CD14-positive monocyte (primary cell): Measurements from ENCODE around the gene EFCAB5. TPM values are rescaled to one million over a fixed set of nuclear protein-coding genes. Genes with fewer than 3 reads are reported as not detected.
"Not testable (repeated sequence)": the region's sequence is repeated elsewhere in the genome, so short reads cannot be mapped to it uniquely, and the experiment has no call there.

ENCODE experiments used
- DNase-seq, 3 donors: peaks; one replicate each; pipeline ENCODE4 v3.0.0-alpha.2; 2011 to 2022
- H2AFZ ChIP-seq: 2 replicates; pipeline ENCODE4 v1.6.0; 2012; ENCODE audit warnings: mild to moderate bottlenecking, low read depth, low read length, inconsistent platforms; ENCODE audit not compliant: insufficient read depth, poor library complexity, severe bottlenecking
- H3K27ac ChIP-seq, 2 donors: 1 replicate in 1 of 2; 2 replicates in 1 of 2; pipeline ENCODE4 v1.5.1; 2012 to 2013; ENCODE audit warnings: low read length in 2 of 2, control low read depth in 1 of 2, inconsistent platforms in 1 of 2, low read depth in 1 of 2, mild to moderate bottlenecking in 1 of 2
- H3K27me3 ChIP-seq, 2 donors: one replicate each; pipeline versions ENCODE4 v1.6.0 to v1.6.1; 2011 to 2013; ENCODE audit warnings: low read length in 2 of 2; ENCODE audit not compliant: control insufficient read depth in 2 of 2, insufficient read depth in 2 of 2
- H3K36me3 ChIP-seq, 2 donors: replicated peaks in 1 of 2; 1 replicate in 1 of 2; 2 replicates in 1 of 2; pipeline versions ENCODE4 v1.5.1 to v1.6.1; 2012 to 2013; ENCODE audit warnings: low read length in 2 of 2, control low read depth in 1 of 2, inconsistent platforms in 1 of 2, mild to moderate bottlenecking in 1 of 2; ENCODE audit not compliant: insufficient read depth in 2 of 2, control insufficient read depth in 1 of 2
- H3K4me1 ChIP-seq, 2 donors: 1 replicate in 1 of 2; 2 replicates in 1 of 2; pipeline versions ENCODE4 v1.5.1 to v1.6.1; 2012 to 2013; ENCODE audit warnings: low read length in 2 of 2, control low read depth in 1 of 2, inconsistent platforms in 1 of 2, mild to moderate bottlenecking in 1 of 2, moderate library complexity in 1 of 2; ENCODE audit not compliant: insufficient read depth in 2 of 2, control insufficient read depth in 1 of 2
- H3K4me2 ChIP-seq: replicated peaks from 2 replicates; pipeline ENCODE3; 2012; ENCODE audit warnings: low read length, moderate library complexity, mild to moderate bottlenecking; ENCODE audit not compliant: poor library complexity, severe bottlenecking; ENCODE audit errors: extremely low read depth
- H3K4me3 ChIP-seq, 3 experiments: fragments of 200-600 bp in 1 of 3; sonication (generic) in 1 of 3; replicated peaks in 1 of 3; 1 replicate in 2 of 3; 2 replicates in 1 of 3; pipeline ENCODE4 v1.5.1; 2011 to 2013; ENCODE audit warnings: low read length in 3 of 3, mild to moderate bottlenecking in 3 of 3, control low read depth in 2 of 3, low read depth in 2 of 3, inconsistent platforms in 1 of 3, moderate library complexity in 1 of 3
- H3K79me2 ChIP-seq: 2 replicates; pipeline ENCODE4 v1.6.0; 2012; ENCODE audit warnings: mild to moderate bottlenecking, control low read depth, inconsistent platforms, low read length, moderate library complexity; ENCODE audit not compliant: insufficient read depth
- H3K9ac ChIP-seq: 2 replicates; pipeline ENCODE4 v1.6.0; 2017; ENCODE audit warnings: low read length, mild to moderate bottlenecking; ENCODE audit not compliant: insufficient read depth, poor library complexity, severe bottlenecking
- H3K9me3 ChIP-seq, 2 donors: replicated peaks in 1 of 2; 1 replicate in 1 of 2; 2 replicates in 1 of 2; pipeline versions ENCODE4 v1.5.1 to v1.6.1; 2012 to 2013; ENCODE audit warnings: low read length in 2 of 2, control low read depth in 1 of 2; ENCODE audit not compliant: control insufficient read depth in 1 of 2, insufficient read depth in 1 of 2
- H4K20me1 ChIP-seq: 2 replicates; pipeline ENCODE4 v1.6.0; 2012; ENCODE audit warnings: mild to moderate bottlenecking, low read length, control low read depth, moderate library complexity; ENCODE audit not compliant: insufficient read depth
- H3K27ac Mint-ChIP-seq, 7 donors: one replicate each; pipeline ENCODE4 v1.8.0; 2020; ENCODE audit warnings: mild to moderate bottlenecking in 7 of 7, mixed read lengths in 7 of 7, moderate library complexity in 6 of 7, inconsistent platforms in 2 of 7
- H3K27me3 Mint-ChIP-seq, 3 donors: one replicate each; pipeline ENCODE4 v1.8.0; 2021 to 2022; ENCODE audit warnings: low read depth in 3 of 3, mild to moderate bottlenecking in 3 of 3, mixed read lengths in 3 of 3, moderate library complexity in 3 of 3, inconsistent platforms in 1 of 3
- H3K36me3 Mint-ChIP-seq, 2 donors: one replicate each; pipeline ENCODE4 v1.8.0; 2020; ENCODE audit warnings: mixed read lengths in 2 of 2, inconsistent platforms in 1 of 2, mild to moderate bottlenecking in 1 of 2
- H3K4me1 Mint-ChIP-seq: one replicate; pipeline ENCODE4 v1.8.0; 2020; ENCODE audit warnings: mild to moderate bottlenecking, mixed read lengths
- H3K4me3 Mint-ChIP-seq, 2 donors: one replicate each; pipeline ENCODE4 v1.8.0; 2020; ENCODE audit warnings: mild to moderate bottlenecking in 2 of 2, mixed read lengths in 2 of 2, moderate library complexity in 1 of 2
- H3K9me3 Mint-ChIP-seq, 7 donors: one replicate each; pipeline ENCODE4 v1.8.0; 2020 to 2022; ENCODE audit warnings: mixed read lengths in 7 of 7, mild to moderate bottlenecking in 6 of 7, moderate library complexity in 6 of 7, inconsistent platforms in 2 of 7
- whole genome bisulfite sequencing: methylation state at CpG from one replicate; pipeline ENCODE4 v1.1.5; 2013; ENCODE audit warnings: missing lambda C conversion rate; ENCODE audit not compliant: insufficient coverage; 5-methylcytosine and 5-hydroxymethylcytosine counted together
- intact Hi-C, 2 donors: fragments of 100-400 bp; cut with micrococcal nuclease; formaldehyde crosslinking; loops; one replicate each; pipeline versions ENCODE4 v1.15.0 to v1.15.1; 2023
- polyA plus RNA-seq, 3 donors: library from polyadenylated mRNA; depleted of rRNA in 1 of 3; unstranded in 2 of 3; stranded (reverse) in 1 of 3; fragments of 300-500 nt in 2 of 3; fragments of >200 nt in 1 of 3; fragmentation: Illumina TruSeq in 2 of 3; gene quantifications; 1 replicate in 2 of 3; 2 replicates in 1 of 3; pipeline ENCODE4 v1.2.3, GENCODE V29; 2012 to 2021
- TF ChIP-seq, protein P1 (sequence below): fragments of 200-600 bp; IDR thresholded peaks from one replicate; pipeline ENCODE4 v1.8.0; 2022; ENCODE audit warnings: antibody characterized with exemption, mild to moderate bottlenecking

EFCAB5 gene
- polyA plus RNA-seq, 3 donors: 0.04 TPM; not detected in 2

DNA sequence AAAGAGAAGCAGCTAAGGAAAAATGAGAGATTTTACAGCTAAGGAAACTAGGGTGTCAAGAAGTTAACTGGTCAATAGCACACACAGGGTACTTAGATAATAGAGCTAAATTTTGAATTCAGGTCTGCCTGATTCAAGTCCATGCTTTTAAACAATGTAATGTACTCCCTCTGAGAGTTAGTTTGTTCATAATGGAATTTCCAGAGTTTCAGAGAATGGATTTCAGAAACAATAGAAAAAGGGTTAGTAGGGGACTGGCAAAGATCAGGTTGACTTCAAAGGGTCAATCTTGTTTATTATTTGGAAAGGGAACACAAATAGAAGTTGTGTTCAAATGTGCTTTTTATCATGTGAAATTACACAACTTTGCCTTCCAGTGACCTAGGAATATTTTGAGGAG, 193.1 kb downstream of the EFCAB5 start:
- Histone ChIP-seq H3K27me3 (no peaks in the 10 kb centered on the region), H3K4me2 (no peak overlapping the region), H3K27ac (no peak overlapping the region), H4K20me1 (peaks cover 69% of the 10 kb centered on the region), H3K9ac (no peak overlapping the region), H3K4me3 (no peak overlapping the region), H3K4me1 (no peaks in the 10 kb centered on the region), H2AFZ (no peak overlapping the region), H3K79me2 (peaks cover 78% of the 10 kb centered on the region), H3K36me3 (peaks cover 18 to 70% of the 10 kb centered on the region in 2 donors), H3K9me3 (no peaks in the 10 kb centered on the region)
- H3K36me3 Mint-ChIP-seq: peaks cover 41 to 53% of the 10 kb centered on the region in 2 donors
- H3K9me3 Mint-ChIP-seq: peaks cover 0 to 3% (median 0%) of the 10 kb centered on the region in 7 donors
- intact Hi-C loops: no loop called here
- no peaks in the 10 kb centered on the region for H3K4me1 Mint-ChIP-seq
- H3K4me3 Mint-ChIP-seq: no peak overlapping the region
- H3K27ac Mint-ChIP-seq: peak overlapping the region in 1 of 7 donors; percentile 1
- DNase-seq: peak in 1 of 3 donors; percentile 16
- TF ChIP-seq, protein P1, sequence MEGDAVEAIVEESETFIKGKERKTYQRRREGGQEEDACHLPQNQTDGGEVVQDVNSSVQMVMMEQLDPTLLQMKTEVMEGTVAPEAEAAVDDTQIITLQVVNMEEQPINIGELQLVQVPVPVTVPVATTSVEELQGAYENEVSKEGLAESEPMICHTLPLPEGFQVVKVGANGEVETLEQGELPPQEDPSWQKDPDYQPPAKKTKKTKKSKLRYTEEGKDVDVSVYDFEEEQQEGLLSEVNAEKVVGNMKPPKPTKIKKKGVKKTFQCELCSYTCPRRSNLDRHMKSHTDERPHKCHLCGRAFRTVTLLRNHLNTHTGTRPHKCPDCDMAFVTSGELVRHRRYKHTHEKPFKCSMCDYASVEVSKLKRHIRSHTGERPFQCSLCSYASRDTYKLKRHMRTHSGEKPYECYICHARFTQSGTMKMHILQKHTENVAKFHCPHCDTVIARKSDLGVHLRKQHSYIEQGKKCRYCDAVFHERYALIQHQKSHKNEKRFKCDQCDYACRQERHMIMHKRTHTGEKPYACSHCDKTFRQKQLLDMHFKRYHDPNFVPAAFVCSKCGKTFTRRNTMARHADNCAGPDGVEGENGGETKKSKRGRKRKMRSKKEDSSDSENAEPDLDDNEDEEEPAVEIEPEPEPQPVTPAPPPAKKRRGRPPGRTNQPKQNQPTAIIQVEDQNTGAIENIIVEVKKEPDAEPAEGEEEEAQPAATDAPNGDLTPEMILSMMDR: no peak
- no peaks in the 10 kb centered on the region for H3K27me3 Mint-ChIP-seq

DNA sequence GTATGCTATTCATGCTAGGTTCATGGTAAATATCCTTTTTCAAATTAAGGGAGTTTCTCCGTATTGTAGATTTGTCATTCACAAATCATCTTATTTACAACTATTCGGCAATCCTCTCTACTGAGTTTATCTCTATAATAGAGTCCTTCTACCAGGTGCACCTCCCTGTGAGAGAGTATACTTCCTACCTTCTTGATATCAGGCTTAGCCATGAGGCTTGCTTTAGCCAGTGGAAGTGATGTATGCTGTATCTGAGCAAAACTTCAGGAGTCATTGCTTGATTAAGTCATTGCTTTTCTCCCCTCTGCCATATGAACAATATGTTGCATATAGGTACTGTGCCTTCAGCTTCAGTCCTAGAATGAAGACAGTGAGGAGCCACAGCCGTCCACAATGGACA, 195.7 kb downstream of the EFCAB5 start:
- TF ChIP-seq, protein P1: no peak
- peaks cover 79% of the 10 kb centered on the region for H3K79me2 ChIP-seq

DNA sequence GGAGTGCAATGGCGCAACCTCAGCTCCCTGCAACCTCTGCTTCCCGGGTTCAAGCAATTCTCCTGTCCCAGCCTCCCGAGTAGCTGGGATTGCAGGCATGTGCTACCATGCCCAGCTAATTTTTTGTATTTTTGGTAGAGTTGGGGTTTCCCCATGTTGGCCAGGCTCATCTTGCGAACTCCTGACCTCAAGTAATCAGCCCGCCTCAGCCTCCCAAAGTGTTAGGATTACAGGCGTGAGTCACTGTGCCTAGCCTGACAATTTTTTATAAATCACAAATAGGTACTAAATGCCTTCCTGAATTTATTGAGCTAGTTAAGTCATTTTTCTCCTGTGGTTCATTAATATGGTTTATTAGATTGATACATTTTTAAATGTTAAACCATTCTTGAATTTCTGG, 206.4 kb downstream of the EFCAB5 start:
- H3K9me3 ChIP-seq, H3K4me2 ChIP-seq, H3K27me3 Mint-ChIP-seq, H3K9me3 Mint-ChIP-seq, H3K4me3 Mint-ChIP-seq, H3K4me1 ChIP-seq, intact Hi-C loops, H3K27ac ChIP-seq, H3K4me1 Mint-ChIP-seq, H3K4me3 ChIP-seq, H3K36me3 ChIP-seq, H3K9ac ChIP-seq, H2AFZ ChIP-seq, H3K27me3 ChIP-seq: not testable (repeated sequence)
- peaks cover 7 to 36% of the 10 kb centered on the region in 2 donors for H3K36me3 Mint-ChIP-seq
- DNase-seq: peak in 1 of 3 donors; percentile 21
- H4K20me1 ChIP-seq: peaks cover 43% of the 10 kb centered on the region
- no CpG with 5 or more reads among the region's 6 CpGs for WGBS
- peak overlapping the region in 1 of 7 donors; percentile 68 for H3K27ac Mint-ChIP-seq
- peaks cover 43% of the 10 kb centered on the region for H3K79me2 ChIP-seq

More for the DNA sequence above, 195.7 kb downstream of the EFCAB5 start:
- no peak overlapping the region for H3K9ac ChIP-seq
- peak overlapping the region in 1 of 2 donors; percentile 17 for H3K27ac ChIP-seq
- no peaks in the 10 kb centered on the region for H3K9me3 ChIP-seq
- no peaks in the 10 kb centered on the region for H3K27me3 ChIP-seq
- no peak for DNase-seq
- H2AFZ ChIP-seq: no peak overlapping the region
- H3K27ac Mint-ChIP-seq: peak overlapping the region in 1 of 7 donors; percentile 43
- intact Hi-C loops: no loop called here
- WGBS: no CpG with 5 or more reads among the region's 3 CpGs
- H3K4me1 Mint-ChIP-seq: no peaks in the 10 kb centered on the region
- H3K4me3 Mint-ChIP-seq: no peak overlapping the region
- peaks cover 14 to 48% of the 10 kb centered on the region in 2 donors for H3K36me3 ChIP-seq
- H3K4me3 ChIP-seq: no peak overlapping the region
- peaks cover 35 to 50% of the 10 kb centered on the region in 2 donors for H3K36me3 Mint-ChIP-seq
- H3K4me1 ChIP-seq: no peaks in the 10 kb centered on the region
- H4K20me1 ChIP-seq: peaks cover 74% of the 10 kb centered on the region
- no peak overlapping the region for H3K4me2 ChIP-seq
- H3K9me3 Mint-ChIP-seq: peaks cover 0 to 3% (median 0%) of the 10 kb centered on the region in 7 donors
- H3K27me3 Mint-ChIP-seq: no peaks in the 10 kb centered on the region
